PC-9 (cell line): ENCODE measurements around the gene FARP1.

Source experiments
- CTCF ChIP-seq: fragments of 200-600 bp; sonication (generic); conservative IDR thresholded peaks from 2 replicates; pipeline ENCODE4 v1.6.1; 2017; ENCODE audit warnings: mixed run types, antibody characterized with exemption, mild to moderate bottlenecking, moderate library complexity
- EZH2 ChIP-seq: fragments of 200-600 bp; sonication (generic); IDR thresholded peaks from 2 replicates; pipeline ENCODE4 v1.8.0; 2017; ENCODE audit warnings: antibody characterized with exemption, low read depth

DNA sequence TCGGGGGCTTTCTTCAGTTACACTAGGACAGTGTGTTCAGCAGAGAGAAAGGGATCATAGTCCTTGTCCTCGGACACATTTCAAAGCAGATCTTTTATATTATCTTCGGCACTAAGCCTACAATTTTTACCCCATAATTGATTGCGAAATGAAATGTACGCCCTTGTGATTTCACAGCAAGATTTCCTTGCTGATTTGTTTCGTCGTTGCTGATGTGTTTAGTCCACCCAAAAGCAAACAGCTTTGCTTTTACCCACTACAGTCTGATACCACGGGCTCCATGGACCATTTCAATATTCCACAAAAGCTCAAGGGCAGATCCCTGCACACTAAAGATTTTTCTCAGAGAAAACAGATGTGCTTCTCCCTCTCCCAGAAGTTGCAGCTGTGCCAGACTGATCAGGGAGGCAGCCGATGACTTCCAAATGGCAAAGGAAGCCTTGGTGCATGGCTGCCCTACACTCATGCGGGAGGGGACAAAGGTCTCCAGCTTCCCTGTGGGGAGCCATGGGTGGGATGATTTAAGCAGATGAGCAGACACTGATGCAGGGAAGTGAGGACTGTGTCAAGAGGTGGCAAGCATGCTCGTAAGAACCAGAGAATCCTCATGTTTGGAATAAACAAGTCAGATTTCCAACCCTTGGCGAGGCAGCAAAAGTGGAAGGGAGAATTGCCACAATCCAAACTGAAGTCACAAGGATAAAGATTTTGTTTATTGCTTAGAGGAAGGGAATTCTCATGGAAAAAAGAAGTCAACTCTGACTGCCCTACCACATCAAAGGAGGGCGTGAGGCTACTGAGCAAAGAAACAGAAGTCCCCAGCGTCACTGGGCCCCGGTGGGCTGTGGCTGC is 353.0 kb downstream of the FARP1 start:
- TF ChIP-seq CTCF (no peak), EZH2 (no peak)
